Body of pancreas (tissue), 4 donors: ENCODE data around the gene PDE11A. TPM values are rescaled to one million over a fixed set of nuclear protein-coding genes. Genes with fewer than 3 reads are reported as not detected.

Experiments
- ATAC-seq: fragments of 150-250 bp; one replicate; pipeline ENCODE4 v1.9.1; 2016
- DNase-seq, 4 donors: peaks; one replicate each; pipeline ENCODE4 v3.0.0-alpha.2; 2019
- H3K27ac ChIP-seq, 4 donors: fragments of 200-600 bp; sonication (generic); 1 replicate in 3 of 4; 2 replicates in 1 of 4; pipeline versions ENCODE4 v1.5.1 to v1.6.1; 2016 to 2019; ENCODE audit warnings: mild to moderate bottlenecking in 1 of 4, mixed read lengths in 1 of 4, moderate library complexity in 1 of 4
- H3K27me3 ChIP-seq, 2 donors: fragments of 200-600 bp; sonication (generic); one replicate each; pipeline ENCODE4 v1.6.0; 2016; ENCODE audit warnings: mild to moderate bottlenecking in 1 of 2
- H3K36me3 ChIP-seq, 2 donors: fragments of 200-600 bp; sonication (generic); replicated peaks in 1 of 2; 2 replicates each; pipeline ENCODE4 v1.5.1; 2016; ENCODE audit warnings: low read depth in 2 of 2; ENCODE audit not compliant: insufficient read depth in 1 of 2
- H3K4me1 ChIP-seq: fragments of 200-600 bp; sonication (generic); one replicate; pipeline ENCODE4 v1.6.0; 2016
- H3K4me3 ChIP-seq, 2 donors: fragments of 200-600 bp; sonication (generic); 1 replicate in 1 of 2; 2 replicates in 1 of 2; pipeline ENCODE4 v1.5.1; 2016 to 2019
- H3K9me3 ChIP-seq, 3 donors: fragments of 200-600 bp; sonication (generic); 1 replicate in 2 of 3; 2 replicates in 1 of 3; pipeline ENCODE4 v1.5.1; 2016
- POLR2A ChIP-seq, 3 donors: fragments of 450-650 bp; IDR thresholded peaks; one replicate each; pipeline ENCODE4 v1.6.1; 2016; ENCODE audit warnings: antibody characterized with exemption in 3 of 3, mild to moderate bottlenecking in 2 of 3
- WGBS, 2 donors: methylation state at CpG; one replicate each; pipeline ENCODE4 v1.1.5; 2017; 5-methylcytosine and 5-hydroxymethylcytosine counted together
- intact Hi-C: fragments of 100-400 bp; cut with DNase I; formaldehyde crosslinking; loops from one replicate; pipeline ENCODE4 v1.15.1; 2023
- total RNA-seq, 2 donors: library from RNA; depleted of rRNA; stranded (reverse); fragments of >200 nt; gene quantifications; one replicate each; pipeline ENCODE4 v1.1.0, GENCODE V29; 2016
- TF ChIP-seq, protein P1 (sequence below), 7 experiments: fragments of 450-650 bp in 4 of 7; fragments of 200-600 bp in 3 of 7; sonication (generic) in 3 of 7; IDR thresholded peaks; one replicate each; pipeline ENCODE4 v1.5.1; 2016 to 2019; ENCODE audit warnings: antibody characterized with exemption in 7 of 7

PDE11A gene
- total RNA-seq, 2 donors from 2014 or later = 2.6 to 4.0 TPM

DNA sequence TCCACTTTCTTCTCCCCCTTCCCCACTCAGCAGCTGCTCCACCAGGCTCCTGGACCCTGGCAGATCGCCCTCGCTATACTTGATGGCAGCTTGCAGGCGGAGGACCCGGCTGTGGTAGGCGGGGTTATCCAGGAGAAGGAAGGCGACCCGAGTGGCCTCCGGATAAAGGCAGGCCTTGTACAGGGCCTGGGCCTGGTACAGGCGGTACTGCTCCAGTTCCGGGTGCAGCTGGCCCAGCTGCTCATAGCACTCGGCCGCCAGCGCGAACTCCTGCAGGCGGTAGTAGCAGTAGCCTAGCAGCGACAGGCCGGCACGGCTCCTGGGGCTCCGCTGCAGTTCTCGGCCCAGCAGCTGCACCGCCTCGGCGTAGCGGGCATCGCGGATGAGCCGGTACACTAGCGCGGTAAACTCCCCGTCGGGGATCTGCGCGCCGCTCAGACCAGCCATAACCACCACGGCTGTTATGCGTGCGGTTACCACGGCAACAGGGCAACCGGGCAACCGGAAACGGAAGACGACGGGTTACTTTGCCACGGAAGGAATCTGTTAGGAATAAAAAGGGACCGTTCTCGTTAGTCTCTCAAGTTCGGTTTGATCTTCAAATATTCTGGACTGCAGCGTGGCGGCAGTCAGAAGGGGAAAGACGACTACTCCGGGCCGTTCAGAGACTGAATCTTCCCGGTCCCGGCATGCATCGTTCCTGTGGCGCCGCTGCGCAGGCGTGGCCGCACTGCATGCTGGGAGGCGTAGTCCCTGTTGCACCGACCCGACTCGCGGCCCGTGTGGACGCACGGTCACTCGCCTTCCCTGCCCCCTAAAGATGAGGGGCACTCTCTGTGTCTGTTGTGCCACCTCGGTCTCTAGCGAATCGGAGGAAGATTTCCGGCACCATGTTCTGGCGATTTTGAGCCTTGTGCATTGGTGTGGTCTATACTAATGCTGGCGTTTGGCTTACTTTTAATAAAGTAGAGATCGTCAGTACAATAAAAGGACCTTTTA is 454.0 kb downstream of the PDE11A start:
- ATAC-seq = peak; percentile 97
- WGBS, 2 donors = 2% methylated on average over 48 to 76 of the region's 76 CpGs
- DNase-seq = peak; percentile 93 to 96 (median 94)
- Histone ChIP-seq H3K9me3 (no peaks in the 10 kb centered on the region), H3K27me3 (no peaks in the 10 kb centered on the region), H3K27ac (peak overlapping the region; percentile 89 to 98 (median 94)), H3K4me3 (peak overlapping the region; percentile 28 to 33), H3K36me3 (no peaks in the 10 kb centered on the region), H3K4me1 (peaks cover 8% of the 10 kb centered on the region)
- peak; percentile 35 to 81 (median 69) for TF ChIP-seq POLR2A (IDR thresholded peaks at IDR 0.05)
- TF ChIP-seq, protein P1, sequence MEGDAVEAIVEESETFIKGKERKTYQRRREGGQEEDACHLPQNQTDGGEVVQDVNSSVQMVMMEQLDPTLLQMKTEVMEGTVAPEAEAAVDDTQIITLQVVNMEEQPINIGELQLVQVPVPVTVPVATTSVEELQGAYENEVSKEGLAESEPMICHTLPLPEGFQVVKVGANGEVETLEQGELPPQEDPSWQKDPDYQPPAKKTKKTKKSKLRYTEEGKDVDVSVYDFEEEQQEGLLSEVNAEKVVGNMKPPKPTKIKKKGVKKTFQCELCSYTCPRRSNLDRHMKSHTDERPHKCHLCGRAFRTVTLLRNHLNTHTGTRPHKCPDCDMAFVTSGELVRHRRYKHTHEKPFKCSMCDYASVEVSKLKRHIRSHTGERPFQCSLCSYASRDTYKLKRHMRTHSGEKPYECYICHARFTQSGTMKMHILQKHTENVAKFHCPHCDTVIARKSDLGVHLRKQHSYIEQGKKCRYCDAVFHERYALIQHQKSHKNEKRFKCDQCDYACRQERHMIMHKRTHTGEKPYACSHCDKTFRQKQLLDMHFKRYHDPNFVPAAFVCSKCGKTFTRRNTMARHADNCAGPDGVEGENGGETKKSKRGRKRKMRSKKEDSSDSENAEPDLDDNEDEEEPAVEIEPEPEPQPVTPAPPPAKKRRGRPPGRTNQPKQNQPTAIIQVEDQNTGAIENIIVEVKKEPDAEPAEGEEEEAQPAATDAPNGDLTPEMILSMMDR (IDR thresholded peaks at IDR 0.05) = peak in 1 of 7 experiments; percentile 12
- intact Hi-C loops = no loop called here

DNA sequence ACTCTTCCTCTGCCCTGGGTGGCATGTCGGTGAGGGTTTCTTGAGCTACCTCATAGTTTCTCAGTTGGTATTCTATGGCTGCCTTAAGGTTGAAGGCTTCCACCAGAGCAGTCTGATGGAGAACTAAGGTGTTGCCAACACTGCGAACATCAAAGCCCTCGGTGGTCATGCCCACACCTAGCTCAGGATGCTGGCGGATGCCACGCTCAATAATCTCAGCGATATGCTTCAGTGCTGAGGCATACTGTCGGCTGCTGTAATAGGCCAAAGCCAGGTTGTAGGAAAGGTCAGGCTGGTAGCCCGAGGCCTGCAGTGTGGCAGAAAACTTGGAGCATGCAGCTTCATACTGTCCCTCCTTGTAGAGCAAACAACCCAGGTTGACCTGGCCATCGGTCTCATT is 454.7 kb downstream of the PDE11A start:
- ATAC-seq (no peak), DNase-seq (no peak)
- intact Hi-C loops = no loop called here

DNA sequence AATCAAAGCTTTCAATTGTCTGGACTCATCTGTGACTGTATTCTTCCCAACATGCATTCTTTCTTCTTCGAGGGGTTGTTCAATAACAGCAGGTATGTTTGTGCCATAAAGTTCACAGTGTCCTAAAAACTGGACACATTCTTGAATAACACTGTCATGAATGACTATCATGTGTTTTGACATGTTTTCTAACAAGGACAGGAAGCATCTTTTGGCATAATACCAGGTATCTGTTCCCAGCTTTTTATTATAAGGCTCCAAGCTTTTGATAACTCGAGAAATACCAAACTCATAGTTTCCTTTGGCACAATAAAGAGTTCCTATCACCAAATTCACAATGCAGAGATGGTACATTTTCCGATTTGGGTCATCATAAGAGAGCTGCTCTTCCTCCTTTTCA is 455.8 kb downstream of the PDE11A start:
- H3K27me3 ChIP-seq = no peaks in the 10 kb centered on the region
- DNase-seq = no peak
- peaks cover 8% of the 10 kb centered on the region for H3K4me1 ChIP-seq
- H3K36me3 ChIP-seq = no peaks in the 10 kb centered on the region
- no peak overlapping the region for H3K4me3 ChIP-seq
- ATAC-seq = no peak
- no peaks in the 10 kb centered on the region for H3K9me3 ChIP-seq
- TF ChIP-seq, protein P1 (IDR thresholded peaks at IDR 0.05) = no peak
- TF ChIP-seq POLR2A (IDR thresholded peaks at IDR 0.05) = no peak
- intact Hi-C loops = no loop called here
- WGBS, 2 donors = 81 to 92% methylated on average over 2 to 3 of the region's 3 CpGs
- H3K27ac ChIP-seq = no peak overlapping the region

More for the DNA sequence above, 454.7 kb downstream of the PDE11A start:
- Histone ChIP-seq H3K9me3 (no peaks in the 10 kb centered on the region), H3K27ac (peak overlapping the region in 2 of 4 donors; percentile 95 to 98), H3K36me3 (no peaks in the 10 kb centered on the region), H3K4me1 (peaks cover 8% of the 10 kb centered on the region), H3K4me3 (peak overlapping the region; percentile 28 to 33), H3K27me3 (no peaks in the 10 kb centered on the region)
- TF ChIP-seq, protein P1 (IDR thresholded peaks at IDR 0.05) = no peak
- TF ChIP-seq POLR2A (IDR thresholded peaks at IDR 0.05) = no peak
- 80 to 90% methylated on average over 8 to 9 of the region's 9 CpGs for WGBS, 2 donors

DNA sequence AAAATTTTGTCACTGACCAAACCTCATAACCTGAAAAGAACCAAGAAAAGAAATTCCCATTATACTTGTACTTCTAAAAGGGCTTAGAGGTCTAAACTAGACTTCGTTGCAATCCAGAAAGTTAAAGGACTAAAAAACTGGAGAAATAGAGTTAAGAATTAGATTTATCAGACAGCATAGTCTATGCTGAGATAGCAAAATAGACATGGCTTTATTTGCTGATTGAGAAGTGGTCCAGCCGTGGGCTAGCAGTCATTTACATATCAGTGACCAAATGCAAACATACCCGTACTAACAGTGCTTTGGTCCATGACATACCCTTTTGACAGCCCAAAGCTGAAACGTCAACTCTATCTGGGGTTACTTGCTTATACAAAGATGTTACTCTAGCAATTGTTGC is 456.5 kb downstream of the PDE11A start:
- no peak for ATAC-seq
- intact Hi-C loops = no loop called here

More for the DNA sequence above, 456.5 kb downstream of the PDE11A start:
- DNase-seq = no peak
- no peak overlapping the region for H3K27ac ChIP-seq
- no peak overlapping the region for H3K4me3 ChIP-seq
- TF ChIP-seq, protein P1 (IDR thresholded peaks at IDR 0.05) = no peak
- TF ChIP-seq POLR2A (IDR thresholded peaks at IDR 0.05) = no peak
- no peaks in the 10 kb centered on the region for H3K9me3 ChIP-seq
- no peaks in the 10 kb centered on the region for H3K27me3 ChIP-seq
- WGBS, 2 donors = 56 to 65% methylated on average over 4 of the region's 4 CpGs
- no peaks in the 10 kb centered on the region for H3K36me3 ChIP-seq
- H3K4me1 ChIP-seq = peaks cover 8% of the 10 kb centered on the region
